Activated T-cell treated with anti-CD3 and anti-CD28 coated beads, Interleukin-2, amount 50 U/mL, for 72 hours (primary cell): ENCODE results near the gene KLHL1. TPM values are rescaled to one million over a fixed set of nuclear protein-coding genes. Genes with fewer than 3 reads are reported as not detected.

Experiments
- ATAC-seq, 2 donors: fragments of 150-1000 bp; cut with Tn5 transposase; replicated peaks in 1 of 2; 2 replicates each; pipeline ENCODE4 v1.10.0; 2021; ENCODE audit warnings: moderate library complexity in 2 of 2, mild to moderate bottlenecking in 1 of 2
- DNase-seq, 2 donors: peaks; one replicate each; pipeline ENCODE4 v3.0.0; 2021 to 2022; ENCODE audit warnings: mixed read lengths in 1 of 2
- H3K27ac Mint-ChIP-seq: one replicate; pipeline ENCODE4 v1.8.0; 2022; ENCODE audit warnings: mild to moderate bottlenecking, moderate library complexity, mixed read lengths
- H3K27me3 Mint-ChIP-seq: one replicate; pipeline ENCODE4 v1.8.0; 2022; ENCODE audit warnings: low read depth, mixed read lengths
- H3K36me3 Mint-ChIP-seq, 2 donors: one replicate each; pipeline ENCODE4 v1.8.0; 2022; ENCODE audit warnings: mixed read lengths in 2 of 2, mild to moderate bottlenecking in 1 of 2; ENCODE audit not compliant: insufficient read depth in 2 of 2
- H3K4me1 Mint-ChIP-seq: one replicate; pipeline ENCODE4 v1.8.0; 2022; ENCODE audit warnings: low read depth, mixed read lengths
- H3K4me3 Mint-ChIP-seq, 2 donors: one replicate each; pipeline ENCODE4 v1.8.0; 2022; ENCODE audit warnings: mild to moderate bottlenecking in 2 of 2, mixed read lengths in 2 of 2, moderate library complexity in 2 of 2
- H3K9me3 Mint-ChIP-seq, 2 donors: one replicate each; pipeline ENCODE4 v1.8.0; 2022; ENCODE audit warnings: mixed read lengths in 2 of 2
- total RNA-seq, 2 donors: library from RNA; stranded (reverse); gene quantifications; one replicate each; pipeline ENCODE4 v1.2.3, GENCODE V29; 2022

KLHL1 gene
- total RNA-seq, 2 donors from 2014 or later, result not detected

DNA sequence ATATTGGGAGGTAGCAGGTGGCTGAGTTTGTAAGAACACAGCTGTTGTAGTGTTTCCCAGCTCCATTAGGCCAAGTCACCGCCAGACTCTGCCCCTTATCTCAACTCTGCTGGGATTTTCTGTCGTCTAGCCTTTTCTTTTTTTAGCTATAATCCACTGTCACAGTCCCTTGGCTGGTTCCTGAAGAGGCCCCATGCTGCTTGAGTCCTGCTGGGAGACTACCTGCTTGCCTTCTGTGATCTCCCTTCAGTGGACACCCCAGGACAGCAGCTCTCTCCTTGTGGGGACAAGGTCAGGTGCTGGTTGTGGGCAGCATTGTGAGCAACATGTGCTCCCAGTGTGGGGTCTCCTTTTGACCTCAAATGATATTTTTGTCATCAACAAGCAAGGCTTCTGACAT, 195.6 kb downstream of the KLHL1 start:
- ATAC-seq, result no peak

DNA sequence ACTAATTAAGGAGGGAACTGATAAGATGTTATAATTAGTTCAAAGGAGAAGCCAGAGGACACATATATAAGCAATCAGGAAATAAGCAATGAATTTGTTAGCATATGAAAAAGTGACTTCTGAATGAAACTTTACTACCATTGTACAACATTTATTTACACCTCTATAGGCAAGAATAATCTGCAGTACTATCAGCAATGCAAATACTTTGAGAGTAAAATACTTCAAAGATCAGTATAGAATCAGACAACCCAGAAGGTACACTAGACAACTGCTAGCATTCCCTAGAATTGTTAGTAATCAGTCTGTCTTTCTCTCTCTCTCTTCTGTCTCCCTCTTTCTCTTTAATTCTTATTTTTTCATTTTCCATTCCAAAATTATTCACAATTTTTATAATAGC, 197.5 kb downstream of the KLHL1 start:
- peaks cover 3% of the 10 kb centered on the region in 2 donors for H3K9me3 Mint-ChIP-seq
- no peak for DNase-seq
- no peak overlapping the region for H3K27ac Mint-ChIP-seq
- no peak for ATAC-seq
- no peaks in the 10 kb centered on the region for H3K4me1 Mint-ChIP-seq
- H3K27me3 Mint-ChIP-seq, result no peaks in the 10 kb centered on the region
- H3K4me3 Mint-ChIP-seq, result no peak overlapping the region
- no peaks in the 10 kb centered on the region for H3K36me3 Mint-ChIP-seq

More for the DNA sequence above, 195.6 kb downstream of the KLHL1 start:
- H3K4me3 Mint-ChIP-seq, result no peak overlapping the region
- no peaks in the 10 kb centered on the region for H3K27me3 Mint-ChIP-seq
- H3K4me1 Mint-ChIP-seq, result no peaks in the 10 kb centered on the region
- H3K36me3 Mint-ChIP-seq, result no peaks in the 10 kb centered on the region
- H3K27ac Mint-ChIP-seq, result no peak overlapping the region
- no peak for DNase-seq
- peaks cover 3% of the 10 kb centered on the region in 2 donors for H3K9me3 Mint-ChIP-seq

DNA sequence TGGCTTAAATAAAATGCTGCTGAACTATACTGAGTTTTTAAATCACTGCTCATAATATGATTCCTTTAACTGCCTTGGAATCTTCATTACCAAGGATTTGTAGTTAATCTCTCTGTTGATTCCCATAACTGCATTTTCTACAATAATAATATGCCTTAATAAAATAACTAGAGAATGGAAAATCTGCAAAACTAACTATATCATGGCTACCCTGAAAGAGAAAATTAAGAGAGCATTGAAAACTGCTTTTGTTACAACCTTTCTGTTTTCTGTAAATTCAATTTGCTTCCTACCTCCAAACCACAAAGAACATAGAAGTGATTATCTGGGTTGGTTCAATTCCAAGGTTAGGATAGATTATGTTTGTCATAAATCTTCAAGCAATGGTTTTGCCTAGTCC, 203.5 kb downstream of the KLHL1 start:
- Mint-ChIP-seq H3K27ac (no peak overlapping the region), H3K4me1 (no peaks in the 10 kb centered on the region), H3K4me3 (no peak overlapping the region), H3K36me3 (no peaks in the 10 kb centered on the region), H3K9me3 (peaks cover 3 to 12% of the 10 kb centered on the region in 2 donors), H3K27me3 (no peaks in the 10 kb centered on the region)
- DNase-seq (no peak), ATAC-seq (no peak)

DNA sequence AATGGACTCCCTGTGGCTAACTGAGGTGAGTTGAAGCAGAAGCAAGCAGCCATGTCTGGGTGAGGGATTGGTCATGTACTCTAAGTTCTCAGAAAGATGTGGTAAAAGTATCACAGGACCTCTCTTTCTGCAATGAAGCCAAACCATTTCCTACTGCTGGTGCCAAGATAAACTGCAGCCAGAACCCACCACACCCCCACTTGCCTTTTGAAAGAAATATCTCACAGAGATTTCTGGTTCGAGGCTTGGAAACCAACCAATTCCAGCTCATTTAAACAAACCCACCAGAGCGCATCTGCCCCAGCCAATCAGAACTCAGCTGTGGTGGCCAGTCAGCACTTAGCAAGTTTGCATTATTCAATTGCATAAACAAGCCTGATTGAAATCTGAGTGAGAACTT, 205.2 kb downstream of the KLHL1 start:
- H3K9me3 Mint-ChIP-seq, result peaks cover 8 to 18% of the 10 kb centered on the region in 2 donors
- DNase-seq (no peak), ATAC-seq (no peak)
- H3K4me1 Mint-ChIP-seq, result no peaks in the 10 kb centered on the region
- H3K27me3 Mint-ChIP-seq, result no peaks in the 10 kb centered on the region
- H3K4me3 Mint-ChIP-seq, result no peak overlapping the region
- no peak overlapping the region for H3K27ac Mint-ChIP-seq
- no peaks in the 10 kb centered on the region for H3K36me3 Mint-ChIP-seq

DNA sequence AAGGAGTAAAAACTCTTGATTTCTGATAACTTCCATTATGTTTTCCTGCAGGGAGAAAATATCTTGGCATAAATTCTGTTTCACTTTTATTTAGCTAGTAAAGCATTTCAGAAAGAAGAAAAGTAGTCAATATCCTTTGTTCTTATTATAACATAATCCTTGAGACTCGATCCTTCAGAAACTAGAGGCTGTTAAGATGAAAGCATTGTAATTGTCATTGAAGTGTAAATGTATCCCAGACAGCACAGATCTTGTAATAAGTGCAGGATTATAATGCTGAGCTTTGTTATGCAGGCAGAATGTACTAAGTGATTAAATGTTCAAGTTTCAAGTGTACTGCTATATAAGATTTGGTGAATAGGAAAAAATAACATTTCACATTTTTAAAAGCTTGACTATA, 225.8 kb downstream of the KLHL1 start:
- Mint-ChIP-seq H3K4me3 (no peak overlapping the region), H3K27ac (no peak overlapping the region), H3K4me1 (no peaks in the 10 kb centered on the region), H3K36me3 (no peaks in the 10 kb centered on the region), H3K27me3 (no peaks in the 10 kb centered on the region), H3K9me3 (peaks cover 2 to 7% of the 10 kb centered on the region in 2 donors)
- DNase-seq (no peak), ATAC-seq (no peak)

DNA sequence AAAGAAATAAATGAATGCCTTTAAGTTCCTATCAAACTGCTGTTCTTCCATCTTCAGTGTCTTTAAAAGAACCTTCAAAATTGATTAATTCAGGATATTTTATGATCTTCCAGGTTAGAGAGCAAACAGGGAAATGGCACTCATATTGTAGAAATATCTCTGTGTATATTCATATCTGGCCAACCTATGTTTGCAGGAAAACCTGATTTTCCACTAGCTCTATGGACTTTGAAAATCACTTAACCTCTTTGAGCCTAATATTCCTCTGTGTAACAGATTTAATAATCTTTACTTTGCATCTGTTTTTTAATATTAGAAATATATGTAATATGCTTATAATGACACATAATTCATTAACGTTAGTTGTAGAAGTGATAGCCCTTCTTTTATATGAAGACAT, 228.3 kb downstream of the KLHL1 start:
- Mint-ChIP-seq H3K4me1 (no peaks in the 10 kb centered on the region), H3K27me3 (no peaks in the 10 kb centered on the region), H3K27ac (no peak overlapping the region), H3K9me3 (peaks cover 2 to 6% of the 10 kb centered on the region in 2 donors), H3K36me3 (no peaks in the 10 kb centered on the region), H3K4me3 (no peak overlapping the region)
- DNase-seq, result no peak
- ATAC-seq, result no peak

DNA sequence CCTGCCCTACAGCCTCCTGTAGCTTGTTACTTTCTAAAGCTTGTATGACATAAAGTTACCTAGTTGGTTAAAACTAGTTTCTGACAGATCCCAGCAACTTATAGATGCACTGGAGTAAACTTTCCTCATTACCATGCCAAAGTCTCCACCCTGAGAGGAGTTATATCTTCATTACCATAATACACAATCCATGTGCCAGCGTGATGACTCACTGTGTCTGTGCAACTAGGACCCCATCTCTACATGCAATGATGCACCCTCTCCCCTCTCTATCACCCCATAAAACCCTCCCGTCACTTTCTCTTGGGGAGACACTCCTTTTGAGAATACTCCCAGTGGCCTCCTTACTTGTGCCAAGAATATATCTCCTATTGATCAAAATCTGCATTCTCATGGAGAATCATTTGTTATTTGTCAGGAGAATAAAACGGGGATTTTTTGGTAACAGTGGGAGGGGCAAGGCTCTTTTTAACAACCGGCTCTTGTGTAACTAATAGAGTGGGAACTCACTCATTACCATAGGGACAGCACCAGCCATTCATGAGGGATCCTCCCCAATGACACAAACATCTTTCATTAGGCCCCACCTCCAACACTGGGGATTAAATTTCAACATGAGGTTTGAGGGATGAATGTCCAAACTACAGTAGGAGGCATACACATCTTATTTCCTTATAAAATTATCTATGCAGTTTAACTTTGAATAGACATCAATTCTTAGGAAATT, 235.8 kb downstream of the KLHL1 start:
- no peak for ATAC-seq

DNA sequence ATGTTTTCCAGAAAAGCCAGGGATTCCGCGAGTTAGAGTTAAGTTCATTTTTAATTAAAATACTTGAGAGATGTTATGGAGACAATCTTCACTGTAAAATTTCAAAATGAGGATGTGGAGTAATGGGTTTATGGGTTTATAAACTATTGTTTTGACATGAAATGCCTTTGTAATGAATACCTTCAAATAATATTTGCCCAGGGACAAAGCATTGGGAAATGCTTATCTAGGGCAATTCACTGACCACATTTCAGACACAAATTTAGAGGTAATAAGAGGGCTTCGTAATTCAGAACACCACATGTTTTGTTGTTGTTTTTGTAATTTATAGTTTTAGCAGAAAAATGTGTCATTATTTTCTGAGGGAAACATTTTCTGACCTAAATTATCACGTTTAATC, 241.7 kb downstream of the KLHL1 start:
- DNase-seq (no peak), ATAC-seq (no peak)
- H3K4me1 Mint-ChIP-seq, result no peaks in the 10 kb centered on the region
- no peak overlapping the region for H3K27ac Mint-ChIP-seq
- H3K4me3 Mint-ChIP-seq, result no peak overlapping the region
- no peaks in the 10 kb centered on the region for H3K36me3 Mint-ChIP-seq
- peaks cover 3 to 4% of the 10 kb centered on the region in 2 donors for H3K9me3 Mint-ChIP-seq
- H3K27me3 Mint-ChIP-seq, result no peaks in the 10 kb centered on the region

More for the DNA sequence above, 235.8 kb downstream of the KLHL1 start:
- Mint-ChIP-seq H3K27ac (no peak overlapping the region), H3K36me3 (no peaks in the 10 kb centered on the region), H3K27me3 (no peaks in the 10 kb centered on the region), H3K9me3 (peaks cover 3 to 6% of the 10 kb centered on the region in 2 donors), H3K4me1 (no peaks in the 10 kb centered on the region), H3K4me3 (no peak overlapping the region)
- DNase-seq, result no peak

DNA sequence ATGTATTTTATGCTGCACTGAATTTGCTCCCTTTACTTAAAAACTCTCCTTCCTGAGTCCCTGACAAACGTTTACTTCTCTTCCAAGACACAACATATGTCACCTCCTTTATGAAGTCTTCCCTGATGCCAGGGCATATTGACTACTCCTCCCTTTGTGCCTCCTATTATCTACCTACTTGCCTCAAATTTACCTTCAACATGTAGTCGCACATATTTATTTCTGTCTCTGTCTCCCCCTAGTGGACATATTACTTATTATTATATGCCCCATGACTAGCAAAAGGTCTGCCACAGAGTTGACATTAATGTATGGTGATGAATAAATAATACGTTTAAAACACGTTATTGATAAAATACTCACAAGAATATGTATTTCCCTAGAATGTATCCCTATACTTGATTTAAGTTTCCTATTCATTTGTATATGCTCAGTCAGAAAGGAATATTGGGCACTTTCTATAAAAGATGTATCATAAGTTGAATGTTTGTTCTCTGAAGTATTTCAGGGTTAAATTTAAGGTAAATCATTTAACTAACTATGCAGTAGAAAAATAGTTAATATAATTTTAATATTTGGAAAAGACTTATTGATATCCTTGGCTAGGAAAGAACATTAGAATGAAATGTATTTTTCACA, 250.9 kb downstream of the KLHL1 start:
- Mint-ChIP-seq H3K9me3 (peaks cover 0 to 4% of the 10 kb centered on the region in 2 donors), H3K36me3 (no peaks in the 10 kb centered on the region), H3K4me3 (no peak overlapping the region), H3K27ac (no peak overlapping the region), H3K4me1 (no peaks in the 10 kb centered on the region), H3K27me3 (no peaks in the 10 kb centered on the region)
- ATAC-seq (no peak), DNase-seq (no peak)

DNA sequence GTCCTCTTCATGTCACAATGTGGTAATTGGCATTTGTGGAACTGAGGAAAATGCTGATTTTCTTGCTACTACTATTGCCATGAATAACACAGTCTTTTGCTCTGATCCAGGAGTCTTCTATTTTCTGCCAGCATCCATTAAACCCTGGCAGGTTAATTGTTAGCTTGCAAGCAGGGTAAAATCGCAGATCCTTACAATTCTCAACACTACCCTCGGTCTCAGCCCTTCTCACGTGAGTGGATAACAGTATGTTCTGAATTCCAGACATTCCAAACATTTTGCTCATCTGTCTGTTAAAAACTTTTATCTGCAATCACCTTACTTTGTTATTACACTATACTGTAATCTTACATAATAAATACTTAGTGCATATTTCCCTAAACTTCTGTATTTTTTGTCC, 251.9 kb downstream of the KLHL1 start:
- Mint-ChIP-seq H3K4me1 (no peaks in the 10 kb centered on the region), H3K27ac (no peak overlapping the region), H3K9me3 (peaks cover 0 to 5% of the 10 kb centered on the region in 2 donors), H3K27me3 (no peaks in the 10 kb centered on the region), H3K36me3 (no peaks in the 10 kb centered on the region), H3K4me3 (no peak overlapping the region)
- DNase-seq (no peak), ATAC-seq (no peak)

DNA sequence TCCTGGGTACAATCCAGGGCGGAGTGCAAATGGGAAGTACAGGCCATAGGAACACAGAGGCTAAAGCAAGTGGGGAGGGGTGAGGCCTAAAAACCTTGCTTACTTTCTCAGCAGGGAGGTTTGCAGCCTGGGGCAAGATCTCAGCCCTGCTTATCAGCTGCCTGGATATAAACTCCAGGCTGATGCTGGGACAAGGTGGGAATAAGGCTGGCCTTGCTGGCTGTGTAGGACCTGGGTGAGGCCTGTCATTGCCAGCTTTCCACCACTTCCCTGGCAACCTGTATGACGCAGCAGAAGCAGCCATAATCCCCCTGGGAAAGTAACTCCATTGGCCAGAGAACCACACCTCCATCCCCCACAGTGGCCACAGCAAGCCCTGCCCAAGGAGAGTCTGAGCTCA, 279.7 kb downstream of the KLHL1 start:
- DNase-seq, result no peak
- ATAC-seq, result no peak

DNA sequence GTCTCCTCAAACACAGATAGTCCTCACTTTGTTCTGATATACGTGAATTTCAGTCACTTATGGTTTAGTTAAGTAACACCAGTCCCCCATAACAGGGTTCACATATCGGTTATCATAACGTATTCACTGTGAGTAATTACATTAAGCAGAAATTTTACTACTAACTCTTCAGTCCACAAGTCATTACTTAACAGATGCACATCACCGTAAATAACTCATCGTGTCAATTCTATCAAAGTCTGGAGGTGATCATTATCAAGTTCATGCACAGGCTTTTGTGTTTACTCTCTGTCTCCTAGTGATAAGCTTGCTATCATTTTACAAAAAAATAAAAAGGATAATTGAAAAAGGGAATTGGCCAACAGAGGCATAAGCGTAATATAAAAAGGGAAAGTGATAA, 288.1 kb downstream of the KLHL1 start:
- H3K4me1 Mint-ChIP-seq, result no peaks in the 10 kb centered on the region
- ATAC-seq (no peak), DNase-seq (no peak)
- H3K9me3 Mint-ChIP-seq, result peaks cover 2 to 5% of the 10 kb centered on the region in 2 donors
- no peaks in the 10 kb centered on the region for H3K27me3 Mint-ChIP-seq
- H3K36me3 Mint-ChIP-seq, result peaks cover 0 to 2% of the 10 kb centered on the region in 2 donors
- no peak overlapping the region for H3K27ac Mint-ChIP-seq
- H3K4me3 Mint-ChIP-seq, result no peak overlapping the region

More for the DNA sequence above, 279.7 kb downstream of the KLHL1 start:
- H3K9me3 Mint-ChIP-seq, result peaks cover 3 to 10% of the 10 kb centered on the region in 2 donors
- no peak overlapping the region for H3K4me3 Mint-ChIP-seq
- H3K4me1 Mint-ChIP-seq, result no peaks in the 10 kb centered on the region
- no peaks in the 10 kb centered on the region for H3K36me3 Mint-ChIP-seq
- H3K27ac Mint-ChIP-seq, result no peak overlapping the region
- H3K27me3 Mint-ChIP-seq, result no peaks in the 10 kb centered on the region

DNA sequence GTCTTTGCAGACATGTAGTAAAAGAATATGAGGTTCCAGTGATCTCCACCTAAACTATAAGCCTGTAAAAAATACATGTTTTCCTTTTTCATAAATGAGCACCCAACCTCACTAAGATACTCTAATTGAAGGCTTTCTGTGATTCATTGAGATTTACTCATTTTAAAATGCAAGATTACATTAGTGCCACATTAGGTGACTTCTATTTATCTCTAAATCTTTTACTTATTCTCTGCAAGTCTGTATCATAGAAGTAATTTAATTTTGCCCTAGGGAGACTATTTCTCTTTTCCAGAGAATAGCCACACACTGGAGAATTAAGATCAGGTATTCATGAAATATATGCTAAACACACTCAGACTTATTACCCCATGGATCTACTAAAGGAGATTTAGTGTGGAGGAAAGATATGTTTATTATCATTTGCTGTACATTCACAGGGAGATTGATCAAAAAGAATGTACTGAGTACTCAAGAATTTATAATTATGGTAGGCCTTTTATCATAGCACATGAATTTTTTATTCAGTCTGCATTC, 290.9 kb downstream of the KLHL1 start:
- peaks cover 0 to 2% of the 10 kb centered on the region in 2 donors for H3K36me3 Mint-ChIP-seq
- no peak overlapping the region for H3K4me3 Mint-ChIP-seq
- H3K27me3 Mint-ChIP-seq, result no peaks in the 10 kb centered on the region
- H3K27ac Mint-ChIP-seq, result no peak overlapping the region
- DNase-seq, result no peak
- peaks cover 0 to 5% of the 10 kb centered on the region in 2 donors for H3K9me3 Mint-ChIP-seq
- no peaks in the 10 kb centered on the region for H3K4me1 Mint-ChIP-seq
- no peak for ATAC-seq
